CD4-positive, alpha-beta T cell treated with Interleukin-10 for 1 hour (primary cell): Measurements from ENCODE around the gene TRIM38.
"Not testable (repeated sequence)": the region's sequence is repeated elsewhere in the genome, so short reads cannot be mapped to it uniquely, and the experiment has no call there.

Source experiments
- DNase-seq: peaks from one replicate; pipeline ENCODE4 v3.0.0-alpha.2; 2020

The TRIM38 gene

GRCh38 chr6:25972128-25972527, 9.5 kb downstream of the TRIM38 start:
- DNase-seq: no peak

DNA sequence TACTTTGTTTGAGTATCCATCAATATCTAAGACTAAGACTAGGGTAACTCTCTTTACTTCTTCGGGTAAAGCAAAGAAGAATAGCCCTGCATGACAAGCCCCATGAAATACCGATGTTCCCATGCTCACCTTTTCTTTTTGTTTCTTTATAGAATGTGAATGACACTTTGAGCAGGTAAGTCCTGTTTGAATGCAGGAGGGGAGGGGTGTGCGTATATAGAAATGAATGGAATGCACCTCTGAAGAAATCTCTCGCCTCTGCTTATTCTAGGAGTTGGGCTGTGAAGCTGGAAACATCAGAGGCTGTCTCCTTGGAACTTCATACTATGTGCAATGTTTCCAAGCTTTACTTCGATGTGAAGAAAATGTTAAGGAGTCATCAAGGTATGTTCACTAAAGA, 10.3 kb downstream of the TRIM38 start:
- DNase-seq: no peak

DNA sequence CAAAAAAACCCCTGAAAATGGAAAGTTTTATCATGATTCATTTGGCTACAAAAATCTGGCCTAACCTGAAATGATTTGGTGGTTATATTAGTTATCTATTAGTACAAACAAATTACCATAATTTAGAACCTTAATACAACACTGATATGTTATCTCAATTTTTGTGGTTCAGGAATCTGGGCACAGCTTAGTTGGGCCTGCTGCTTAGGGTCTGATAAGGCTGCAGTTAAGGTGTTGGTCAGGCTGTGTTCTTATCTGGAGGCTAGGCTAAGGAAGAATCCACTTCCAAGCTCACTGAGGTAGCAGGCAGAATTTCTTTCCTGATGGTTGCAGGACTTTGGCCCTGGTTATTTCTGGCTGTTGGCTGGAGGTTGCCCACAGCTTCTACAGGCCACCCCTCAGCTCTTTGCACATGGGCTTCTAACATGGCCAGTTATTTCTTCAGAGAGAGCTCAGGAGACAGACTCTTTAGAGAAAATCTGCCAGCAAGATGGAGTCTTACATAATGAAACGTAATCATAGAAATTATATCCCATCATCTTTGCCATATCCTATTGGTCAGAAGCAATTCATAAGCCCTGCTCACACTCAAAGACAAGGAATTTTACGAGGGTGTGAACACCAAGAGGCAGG, 11.4 kb downstream of the TRIM38 start:
- no peak for DNase-seq

GRCh38 chr6:25975923-25976560, 13.4 kb downstream of the TRIM38 start:
- no peak for DNase-seq

DNA sequence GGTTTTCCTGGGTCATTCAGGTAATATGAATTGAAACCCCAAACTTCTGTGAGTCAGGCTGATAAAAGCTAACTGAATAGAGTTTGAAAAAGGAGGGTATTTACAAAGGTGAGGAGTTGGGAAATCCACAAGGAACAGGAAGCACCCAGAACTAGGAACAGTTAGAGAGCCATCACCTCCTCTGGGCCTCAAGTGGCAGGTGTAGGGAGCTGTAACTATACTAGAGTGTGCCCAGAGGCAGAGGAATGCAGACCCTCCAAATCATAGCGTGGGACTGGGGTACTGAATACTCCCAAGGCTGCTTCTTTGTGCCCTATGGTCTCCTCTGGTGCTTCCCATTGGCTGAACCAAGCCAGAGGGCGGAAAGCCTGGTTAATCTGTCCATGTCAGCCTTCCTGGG, 18.3 kb downstream of the TRIM38 start:
- no peak for DNase-seq

GRCh38 chr6:25981568-25982263, 19.1 kb downstream of the TRIM38 start:
- no peak for DNase-seq

- no peak for DNase-seq
Measured at GRCh38 chr6:25984265-25984664, 21.7 kb downstream of the TRIM38 start.

- DNase-seq: no peak
Measured at GRCh38 chr6:25987845-25988244, 25.2 kb downstream of the TRIM38 start.

DNA sequence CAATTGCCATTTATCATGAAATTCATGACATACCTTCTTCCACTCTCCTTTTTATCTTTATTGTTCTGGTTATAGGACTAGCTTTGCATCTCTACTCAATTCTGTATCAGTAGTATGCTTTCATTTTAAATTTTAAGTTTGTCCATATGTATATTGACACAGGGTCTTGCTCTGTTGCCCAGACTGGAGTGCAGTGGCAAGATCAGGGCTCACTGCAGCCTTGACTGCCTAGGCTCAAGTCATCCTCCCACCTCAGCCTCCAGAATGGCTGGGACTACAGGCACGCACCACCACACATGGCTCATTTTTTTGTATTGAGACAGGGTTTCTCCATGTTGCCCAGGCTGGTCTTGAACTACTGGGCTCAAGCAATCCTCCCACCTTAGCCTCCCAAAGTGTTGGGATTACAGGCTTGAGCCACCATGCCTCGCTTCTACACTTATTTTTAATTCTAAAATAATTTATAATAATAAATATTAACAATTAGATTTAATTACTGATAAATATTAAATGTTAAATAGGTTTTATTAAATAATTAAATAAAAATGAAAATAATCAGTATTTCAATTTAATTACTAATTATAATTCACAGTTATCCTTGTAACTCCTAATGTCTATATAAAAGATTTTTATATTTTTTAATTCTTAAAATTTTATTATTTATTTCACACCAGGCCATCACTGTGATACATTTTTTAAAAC, 27.7 kb downstream of the TRIM38 start:
- DNase-seq: no peak

GRCh38 chr6:25991785-25992412, 29.3 kb downstream of the TRIM38 start:
- peak; percentile 55 for DNase-seq

DNA sequence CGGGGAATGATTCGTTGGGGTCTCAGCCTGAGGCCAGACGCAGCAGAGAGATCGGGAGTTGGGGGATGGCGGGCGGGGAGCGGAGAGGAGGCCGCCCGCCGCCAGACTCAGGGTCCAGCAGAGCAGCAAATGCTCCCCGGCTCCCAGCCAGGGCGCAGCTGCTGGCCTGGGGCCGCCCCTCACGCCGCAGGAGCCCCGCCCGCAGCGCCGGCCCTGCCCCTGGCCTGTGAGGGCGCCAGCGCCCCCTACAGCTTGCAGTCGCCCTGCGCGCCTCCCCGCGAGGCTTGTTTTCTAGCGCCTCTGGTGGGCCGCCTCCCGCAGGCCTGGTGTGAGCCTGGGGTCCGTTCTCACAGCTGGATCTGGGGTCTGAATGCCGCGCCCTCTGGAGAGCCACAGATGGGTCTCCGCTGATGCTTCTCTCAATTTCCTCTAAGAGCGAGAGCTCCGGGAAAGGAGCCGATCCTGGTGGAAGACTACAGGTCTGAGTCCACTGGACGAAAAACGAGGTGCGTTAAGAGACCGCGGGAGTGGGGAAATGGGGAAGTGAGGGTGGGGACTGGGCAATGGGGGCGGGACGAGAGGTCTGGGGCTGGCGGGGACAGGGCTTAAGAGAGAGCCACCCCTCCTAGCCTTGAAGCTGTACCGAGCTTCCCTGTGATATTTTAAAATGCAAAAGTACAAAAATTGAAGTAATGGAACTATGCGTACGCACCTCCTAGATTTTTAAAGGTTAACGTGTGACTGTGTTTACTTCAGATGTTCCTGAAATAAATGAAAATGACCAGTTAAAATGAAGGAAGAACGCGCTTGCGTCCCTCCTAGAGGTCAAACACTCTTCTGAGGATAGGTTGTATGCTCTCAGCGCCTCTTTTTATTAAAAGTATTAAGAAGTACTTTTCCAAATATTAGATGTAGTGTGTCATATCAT, 30.1 kb downstream of the TRIM38 start:
- DNase-seq: peak; percentile 92

- DNase-seq: not testable (repeated sequence)
Measured at GRCh38 chr6:25993341-25993684, 30.7 kb downstream of the TRIM38 start.

DNA sequence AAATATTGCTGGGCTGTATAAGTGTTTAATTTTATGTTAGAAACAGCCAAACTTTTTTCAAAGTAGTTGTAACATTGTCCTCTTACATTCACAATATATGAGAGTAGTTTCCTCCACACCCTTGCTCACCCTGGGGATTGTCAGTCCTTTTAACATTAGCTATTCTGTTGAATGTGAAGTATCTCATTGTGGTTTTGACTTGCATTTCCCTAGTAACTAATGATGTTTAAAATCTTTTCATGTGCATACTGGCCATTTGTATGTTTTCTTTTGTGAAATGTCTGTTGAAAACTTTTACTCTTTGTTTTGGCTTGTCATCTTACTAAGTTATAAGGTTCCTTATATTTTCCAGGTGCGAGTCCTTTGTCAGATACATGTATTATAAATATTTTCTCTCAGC, 32.9 kb downstream of the TRIM38 start:
- no peak for DNase-seq

- no peak for DNase-seq
Measured at GRCh38 chr6:25997921-25998320, 35.3 kb downstream of the TRIM38 start.

GRCh38 chr6:25998379-25998778, 35.8 kb downstream of the TRIM38 start:
- no peak for DNase-seq

DNA sequence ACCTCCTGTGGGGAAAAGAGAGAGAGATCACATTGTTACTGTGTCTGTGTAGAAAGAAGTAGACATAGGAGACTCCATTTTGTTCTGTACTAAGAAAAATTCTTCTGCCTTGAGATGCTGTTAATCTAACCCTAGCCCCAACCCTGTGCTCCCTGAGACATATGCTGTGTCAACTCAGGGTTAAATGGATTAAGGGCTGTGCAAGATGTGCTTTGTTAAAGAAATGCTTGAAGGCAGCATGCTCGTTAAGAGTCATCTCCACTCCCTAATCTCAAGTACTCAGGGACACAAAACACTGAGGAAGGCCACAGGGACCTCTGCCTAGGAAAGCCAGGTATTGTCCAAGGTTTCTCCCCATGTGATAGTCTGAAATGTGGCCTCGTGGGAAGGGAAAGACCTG, 36.6 kb downstream of the TRIM38 start:
- not testable (repeated sequence) for DNase-seq

- DNase-seq: no peak
Measured at GRCh38 chr6:26000366-26001144, 38.0 kb downstream of the TRIM38 start.

DNA sequence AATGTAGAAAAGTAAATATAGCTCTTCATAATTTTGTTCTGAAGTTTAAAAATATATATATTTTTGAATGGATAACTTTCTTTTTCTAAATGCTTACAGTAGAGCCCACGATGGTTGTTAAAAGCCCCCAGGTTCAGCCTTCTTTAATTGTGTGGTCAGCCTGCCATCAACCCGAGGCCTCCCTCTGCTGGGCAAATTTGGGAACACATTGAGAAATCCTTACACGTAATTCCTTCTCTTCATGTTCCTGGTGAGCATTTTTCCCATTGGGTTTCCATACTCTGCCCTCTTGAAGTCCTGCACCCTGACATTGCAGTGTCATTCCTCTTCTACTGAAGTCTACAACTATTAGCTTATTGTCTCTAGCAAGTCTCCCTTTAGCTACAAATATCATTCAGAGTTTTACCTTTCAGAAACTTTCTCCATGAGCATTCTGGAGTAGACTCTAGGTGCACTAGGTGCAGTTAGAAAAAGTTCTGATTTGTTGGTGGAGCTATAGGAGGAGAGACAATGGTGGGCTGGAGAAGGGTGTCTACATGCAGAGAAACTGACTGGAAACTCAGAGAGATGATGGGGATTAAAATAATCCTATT, 40.6 kb downstream of the TRIM38 start:
- DNase-seq: peak; percentile 58

DNA sequence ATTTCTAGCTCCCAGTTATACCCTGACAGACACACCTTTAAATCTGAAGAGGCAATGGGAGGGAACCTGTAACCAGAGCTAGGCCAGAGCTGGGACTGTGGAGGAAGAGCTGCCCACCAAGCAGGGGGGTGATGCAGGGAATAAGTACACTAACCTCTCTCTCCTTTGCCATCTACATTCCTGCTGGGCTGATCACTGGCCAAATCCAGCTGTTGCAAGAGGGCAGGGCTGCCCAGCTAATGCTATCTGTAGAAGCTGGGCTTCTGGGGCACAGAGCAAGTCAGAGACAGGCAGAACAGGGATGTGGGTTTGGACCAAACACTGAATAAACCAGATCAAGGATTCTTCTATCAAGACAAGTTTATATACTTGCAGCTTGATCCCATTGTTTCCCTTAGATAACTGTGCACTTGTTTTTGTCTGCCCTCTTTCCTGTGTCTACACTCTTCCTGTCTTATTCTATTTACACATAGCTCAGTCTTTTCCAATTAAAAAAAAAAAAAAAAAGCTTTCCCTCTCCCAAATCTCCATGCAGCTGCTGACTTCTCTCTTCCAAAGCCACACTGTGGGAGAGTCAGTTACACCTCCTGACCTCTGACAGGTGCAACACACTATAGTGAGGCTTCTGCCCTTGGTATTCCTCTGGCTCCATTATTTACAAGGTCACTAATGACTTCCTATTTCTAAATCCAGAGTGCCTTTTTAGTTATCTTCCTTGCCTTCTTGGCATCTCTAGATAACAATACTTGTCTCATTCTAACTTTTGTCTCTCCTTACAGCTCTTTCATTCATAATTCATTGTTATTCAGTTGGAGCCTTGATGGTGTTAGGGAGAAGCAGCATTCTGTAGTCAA, 43.7 kb downstream of the TRIM38 start:
- no peak for DNase-seq

- DNase-seq: not testable (repeated sequence)
Measured at GRCh38 chr6:26006940-26007305, 44.3 kb downstream of the TRIM38 start.
